ENCODE measurements around the gene LARGE2. TPM values are rescaled to one million over a fixed set of nuclear protein-coding genes. Genes with fewer than 3 reads are reported as not detected.
A peak's percentile ranks its signal among the peaks of the same experiment; 100 is the strongest.

Gene LARGE2
- total RNA-seq, 3 donors from 2014 or later (not counting 1 experiment from before 2014, with no cell fraction given) = 0.40 to 1.7 (median 1.0) TPM

GRCh38 chr11:45926536-45927331 is 4.3 kb downstream of the LARGE2 start:
- Histone ChIP-seq H3K4me3 (ENCODE audit: low read length) (no peak overlapping the region), H3K27me3 (ENCODE audit: control insufficient read depth, insufficient read depth, low read length) (peaks cover 6% of the 10 kb centered on the region), H3K9me3 (ENCODE audit: control insufficient read depth, insufficient read depth, low read length) (no peaks in the 10 kb centered on the region), H3K4me1 (ENCODE audit: control insufficient read depth, insufficient read depth, low read length) (peaks cover 63% of the 10 kb centered on the region), H3K27ac (ENCODE audit: low read length) (no peak overlapping the region), H3K36me3 (ENCODE audit: control insufficient read depth, insufficient read depth, low read length) (no peaks in the 10 kb centered on the region)
- peaks cover 6% of the 10 kb centered on the region in 2 donors for H3K27me3 Mint-ChIP-seq (ENCODE audit: low read depth in 2 of 2)
- no peak for DNase-seq
- H3K27ac Mint-ChIP-seq = no peak overlapping the region
- no peak for TF ChIP-seq CTCF (IDR thresholded peaks at IDR 0.05)
- ATAC-seq = no peak
- 95% methylated on average over 12 of the region's 12 CpGs for WGBS (ENCODE audit: insufficient coverage)
- H3K9me3 Mint-ChIP-seq = no peaks in the 10 kb centered on the region
- H3K4me1 Mint-ChIP-seq = peaks cover 36 to 41% of the 10 kb centered on the region in 2 donors
- intact Hi-C loops (cut with micrococcal nuclease) = no loop called here
- no peaks in the 10 kb centered on the region for H3K36me3 Mint-ChIP-seq
- no peak overlapping the region for H3K4me3 Mint-ChIP-seq

GRCh38 chr11:45927332-45927683 is 4.9 kb downstream of the LARGE2 start:
- H3K4me3 ChIP-seq (ENCODE audit: low read length) = no peak overlapping the region
- no peak for TF ChIP-seq CTCF (IDR thresholded peaks at IDR 0.05)
- intact Hi-C loops (cut with micrococcal nuclease) = no loop called here
- Mint-ChIP-seq H3K9me3 (no peaks in the 10 kb centered on the region), H3K27me3 (ENCODE audit: low read depth in 2 of 2) (peaks cover 6% of the 10 kb centered on the region in 2 donors), H3K4me3 (peak overlapping the region; percentile 42), H3K4me1 (peaks cover 36 to 41% of the 10 kb centered on the region in 2 donors), H3K27ac (peak overlapping the region in 1 of 2 donors; percentile 69), H3K36me3 (no peaks in the 10 kb centered on the region)
- 37% methylated on average over 15 of the region's 15 CpGs for WGBS (ENCODE audit: insufficient coverage)
- H3K27ac ChIP-seq (ENCODE audit: low read length) = peak overlapping the region; percentile 19
- DNase-seq = peak in 1 of 2 donors; percentile 21
- peaks cover 4% of the 10 kb centered on the region for H3K27me3 ChIP-seq (ENCODE audit: control insufficient read depth, insufficient read depth, low read length)
- H3K4me1 ChIP-seq (ENCODE audit: control insufficient read depth, insufficient read depth, low read length) = peaks cover 60% of the 10 kb centered on the region
- peaks cover 4% of the 10 kb centered on the region for H3K36me3 ChIP-seq (ENCODE audit: control insufficient read depth, insufficient read depth, low read length)
- no peak for ATAC-seq
- H3K9me3 ChIP-seq (ENCODE audit: control insufficient read depth, insufficient read depth, low read length) = no peaks in the 10 kb centered on the region

GRCh38 chr11:45927684-45928413 is 5.4 kb downstream of the LARGE2 start:
- peak overlapping the region; percentile 42 for H3K4me3 Mint-ChIP-seq
- no peaks in the 10 kb centered on the region for H3K9me3 ChIP-seq (ENCODE audit: control insufficient read depth, insufficient read depth, low read length)
- peaks cover 4% of the 10 kb centered on the region for H3K27me3 ChIP-seq (ENCODE audit: control insufficient read depth, insufficient read depth, low read length)
- H3K36me3 Mint-ChIP-seq = no peaks in the 10 kb centered on the region
- peak overlapping the region in 1 of 2 donors; percentile 69 for H3K27ac Mint-ChIP-seq
- TF ChIP-seq CTCF (IDR thresholded peaks at IDR 0.05) = no peak
- peaks cover 4% of the 10 kb centered on the region for H3K36me3 ChIP-seq (ENCODE audit: control insufficient read depth, insufficient read depth, low read length)
- DNase-seq = no peak
- H3K27ac ChIP-seq (ENCODE audit: low read length) = peak overlapping the region; percentile 19
- H3K27me3 Mint-ChIP-seq (ENCODE audit: low read depth in 2 of 2) = peaks cover 6% of the 10 kb centered on the region in 2 donors
- no peak for ATAC-seq
- 92% methylated on average over 27 of the region's 27 CpGs for WGBS (ENCODE audit: insufficient coverage)
- H3K9me3 Mint-ChIP-seq = no peaks in the 10 kb centered on the region
- H3K4me1 ChIP-seq (ENCODE audit: control insufficient read depth, insufficient read depth, low read length) = peaks cover 59% of the 10 kb centered on the region
- intact Hi-C loops (cut with micrococcal nuclease) = no loop called here
- H3K4me3 ChIP-seq (ENCODE audit: low read length) = no peak overlapping the region
- peaks cover 36 to 41% of the 10 kb centered on the region in 2 donors for H3K4me1 Mint-ChIP-seq
